Measurements from ENCODE around the gene MARVELD1. TPM values are rescaled to one million over a fixed set of nuclear protein-coding genes. Genes with fewer than 3 reads are reported as not detected.

The MARVELD1 gene
- polyA plus RNA-seq, 2 of the 4 experiments (the other 2 are of a cell fraction), result 29.1 to 31.7 TPM

GRCh38 chr10:97686962-97687784, 26.4 kb upstream of the MARVELD1 start, which contains the start of gene AVPI1 (continued):
- TF ChIP-seq REST (IDR thresholded peaks at IDR 0.05) (no peak), HOXB5 (CRISPR knock-in tag; IDR thresholded peaks at IDR 0.05) (peak; percentile 94), RNF2 (IDR thresholded peaks at IDR 0.05; ENCODE audit: borderline replicate concordance, low read depth) (no peak), HMGXB4 (CRISPR knock-in tag; IDR thresholded peaks at IDR 0.05; ENCODE audit: borderline replicate concordance) (peak; percentile 85), NR3C1 (IDR thresholded peaks at IDR 0.05) (no peak), CBX8 (IDR thresholded peaks at IDR 0.05) (no peak), FOSL2 (IDR thresholded peaks at IDR 0.05) (no peak), FOSL2 (CRISPR knock-in tag; IDR thresholded peaks at IDR 0.05) (peak; percentile 65), FOXS1 (CRISPR knock-in tag; IDR thresholded peaks at IDR 0.05) (peak; percentile 84; the same call in 1 of the 2 replicates), MAFK (IDR thresholded peaks at IDR 0.05; ENCODE audit: partially characterized antibody) (no peak), SREBF2 (IDR thresholded peaks at IDR 0.05) (no peak), MAX (IDR thresholded peaks at IDR 0.05) (peak; percentile 99), ZNF302 (CRISPR knock-in tag; IDR thresholded peaks at IDR 0.05) (peak; percentile 25; the same call in 1 of the 2 replicates), ZC3H11A (IDR thresholded peaks at IDR 0.05) (no peak), POLR2A (IDR thresholded peaks at IDR 0.05; ENCODE audit: low read length) (peak; percentile 84), CHD2 (IDR thresholded peaks at IDR 0.05; ENCODE audit: low read length, partially characterized antibody) (no peak), CHD4 (IDR thresholded peaks at IDR 0.05; ENCODE audit: borderline replicate concordance) (no peak), KDM1A (IDR thresholded peaks at IDR 0.05; ENCODE audit: low read depth) (no peak), ATOH8 (CRISPR knock-in tag; IDR thresholded peaks at IDR 0.05; ENCODE audit: low read depth) (peak; percentile 95), GATA3 (IDR thresholded peaks at IDR 0.05; ENCODE audit: borderline replicate concordance) (peak; percentile 90), RARB (CRISPR knock-in tag; IDR thresholded peaks at IDR 0.05) (no peak), FOSB (CRISPR knock-in tag; IDR thresholded peaks at IDR 0.05) (no peak), MAZ (IDR thresholded peaks at IDR 0.05; ENCODE audit: borderline replicate concordance, low read depth, low read length) (peak; percentile 60; the same call in 1 of the 2 replicates), POLR2AphosphoS2 (conservative IDR thresholded peaks at IDR 0.05; ENCODE audit: low read length) (no peak), HOXB13 (CRISPR knock-in tag; IDR thresholded peaks at IDR 0.05; ENCODE audit: low read depth) (peak; percentile 96), MYC (IDR thresholded peaks at IDR 0.05; ENCODE audit: borderline replicate concordance, low read length) (peak; percentile 71; the same call in 1 of the 2 replicates), ESRRA (IDR thresholded peaks at IDR 0.05; ENCODE audit: borderline replicate concordance, low read length) (no peak), HDAC2 (IDR thresholded peaks at IDR 0.05) (no peak), RFX5 (IDR thresholded peaks at IDR 0.05) (no peak), RCOR1 (IDR thresholded peaks at IDR 0.05; ENCODE audit: low read depth, low read length) (no peak), JUN (IDR thresholded peaks at IDR 0.05) (peak; percentile 81 to 90), TP53 (CRISPR knock-in tag; IDR thresholded peaks at IDR 0.05) (peak; percentile 88), EHF (CRISPR knock-in tag; IDR thresholded peaks at IDR 0.05) (peak; percentile 91), PHF8 (IDR thresholded peaks at IDR 0.05; ENCODE audit: borderline replicate concordance, low read depth) (peak; percentile 82)
- TF ChIP-seq, protein P1, sequence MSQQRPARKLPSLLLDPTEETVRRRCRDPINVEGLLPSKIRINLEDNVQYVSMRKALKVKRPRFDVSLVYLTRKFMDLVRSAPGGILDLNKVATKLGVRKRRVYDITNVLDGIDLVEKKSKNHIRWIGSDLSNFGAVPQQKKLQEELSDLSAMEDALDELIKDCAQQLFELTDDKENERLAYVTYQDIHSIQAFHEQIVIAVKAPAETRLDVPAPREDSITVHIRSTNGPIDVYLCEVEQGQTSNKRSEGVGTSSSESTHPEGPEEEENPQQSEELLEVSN (IDR thresholded peaks at IDR 0.05; ENCODE audit: borderline replicate concordance, low read depth), result peak; percentile 95
- TF ChIP-seq, protein P2, sequence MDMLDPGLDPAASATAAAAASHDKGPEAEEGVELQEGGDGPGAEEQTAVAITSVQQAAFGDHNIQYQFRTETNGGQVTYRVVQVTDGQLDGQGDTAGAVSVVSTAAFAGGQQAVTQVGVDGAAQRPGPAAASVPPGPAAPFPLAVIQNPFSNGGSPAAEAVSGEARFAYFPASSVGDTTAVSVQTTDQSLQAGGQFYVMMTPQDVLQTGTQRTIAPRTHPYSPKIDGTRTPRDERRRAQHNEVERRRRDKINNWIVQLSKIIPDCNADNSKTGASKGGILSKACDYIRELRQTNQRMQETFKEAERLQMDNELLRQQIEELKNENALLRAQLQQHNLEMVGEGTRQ (IDR thresholded peaks at IDR 0.05), result peak; percentile 88
